Measurements from ENCODE around the gene PIP5K1B.

DNA sequence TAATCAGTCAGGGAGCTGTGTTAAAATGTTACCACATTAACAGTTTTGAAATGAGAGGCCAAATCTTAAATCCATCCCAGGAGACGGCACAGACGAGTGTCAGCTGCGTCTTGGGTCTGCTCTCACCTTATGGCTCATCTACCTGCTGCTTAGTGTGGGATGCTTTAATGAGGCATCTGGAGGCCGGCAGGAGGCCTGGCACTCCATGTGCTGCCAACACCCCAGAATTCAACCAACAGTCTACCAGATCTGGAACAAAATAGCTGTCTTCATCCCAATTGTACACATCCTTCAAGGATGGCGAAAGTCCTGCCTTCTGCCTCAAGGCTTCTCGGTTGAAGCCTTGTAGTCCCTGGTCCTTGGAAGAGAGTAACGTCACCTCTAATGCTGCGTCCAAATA, 296.9 kb downstream of the PIP5K1B start:
- TF ChIP-seq, protein P1, sequence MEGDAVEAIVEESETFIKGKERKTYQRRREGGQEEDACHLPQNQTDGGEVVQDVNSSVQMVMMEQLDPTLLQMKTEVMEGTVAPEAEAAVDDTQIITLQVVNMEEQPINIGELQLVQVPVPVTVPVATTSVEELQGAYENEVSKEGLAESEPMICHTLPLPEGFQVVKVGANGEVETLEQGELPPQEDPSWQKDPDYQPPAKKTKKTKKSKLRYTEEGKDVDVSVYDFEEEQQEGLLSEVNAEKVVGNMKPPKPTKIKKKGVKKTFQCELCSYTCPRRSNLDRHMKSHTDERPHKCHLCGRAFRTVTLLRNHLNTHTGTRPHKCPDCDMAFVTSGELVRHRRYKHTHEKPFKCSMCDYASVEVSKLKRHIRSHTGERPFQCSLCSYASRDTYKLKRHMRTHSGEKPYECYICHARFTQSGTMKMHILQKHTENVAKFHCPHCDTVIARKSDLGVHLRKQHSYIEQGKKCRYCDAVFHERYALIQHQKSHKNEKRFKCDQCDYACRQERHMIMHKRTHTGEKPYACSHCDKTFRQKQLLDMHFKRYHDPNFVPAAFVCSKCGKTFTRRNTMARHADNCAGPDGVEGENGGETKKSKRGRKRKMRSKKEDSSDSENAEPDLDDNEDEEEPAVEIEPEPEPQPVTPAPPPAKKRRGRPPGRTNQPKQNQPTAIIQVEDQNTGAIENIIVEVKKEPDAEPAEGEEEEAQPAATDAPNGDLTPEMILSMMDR (IDR thresholded peaks at IDR 0.05): no peak
- no peak for TF ChIP-seq POLR2A (IDR thresholded peaks at IDR 0.05)
